Measurements from ENCODE around the gene CBLN3.

The CBLN3 gene

GRCh38 chr14:24435998-24436354 lies 6.5 kb upstream of the CBLN3 start (continued):
- TF ChIP-seq ZNF391 (tag by site-specific recombination; IDR thresholded peaks at IDR 0.05; ENCODE audit: borderline replicate concordance, low read depth) (no peak), ZNF639 (tag by site-specific recombination; IDR thresholded peaks at IDR 0.05) (no peak), ZNF426 (tag by site-specific recombination; IDR thresholded peaks at IDR 0.05) (no peak), ZNF175 (tag by site-specific recombination; IDR thresholded peaks at IDR 0.05) (no peak), MZF1 (tag by site-specific recombination; IDR thresholded peaks at IDR 0.05; ENCODE audit: borderline replicate concordance) (no peak), TRIM28 (IDR thresholded peaks at IDR 0.05; ENCODE audit: borderline replicate concordance, low read length) (no peak)

- no peak for TF ChIP-seq ZNF629 (tag by site-specific recombination; IDR thresholded peaks at IDR 0.05)
- TF ChIP-seq ZNF792 (tag by site-specific recombination; IDR thresholded peaks at IDR 0.05) = no peak
- no peak for TF ChIP-seq ZNF18 (tag by site-specific recombination; IDR thresholded peaks at IDR 0.05)
- no peak for TF ChIP-seq ZBTB21 (tag by site-specific recombination; IDR thresholded peaks at IDR 0.05)
- TF ChIP-seq ZBTB11 (tag by site-specific recombination; conservative IDR thresholded peaks at IDR 0.05; ENCODE audit: low read depth) = no peak
- no peak for TF ChIP-seq ZBTB48 (tag by site-specific recombination; IDR thresholded peaks at IDR 0.05)
- no peak for TF ChIP-seq BCL11B (tag by site-specific recombination; IDR thresholded peaks at IDR 0.05; ENCODE audit: low read depth)
- no peak overlapping the region for H3K27ac ChIP-seq (ENCODE audit: extremely low read depth, low read depth, low read length)
- no peaks in the 10 kb centered on the region for H3K9me3 ChIP-seq (ENCODE audit: control insufficient read depth, insufficient read depth, low read depth, low read length)
- H3K36me3 ChIP-seq (ENCODE audit: control insufficient read depth in 2 of 2, insufficient read depth in 1 of 2, low read length in 2 of 2) = peaks cover 5 to 88% of the 10 kb centered on the region in 2 experiments
- POLR2A ChIA-PET = interaction anchor here (0.9 to 2.9 kb wide), 9 partner anchors 12 to 247 kb away, joined by 3 to 11 read pairs (median 4); partner anchors contain the start of genes IPO4, MDP1 and TINF2
- CTCF ChIA-PET = interaction anchor here (0.7 to 13.9 kb wide), 14 partner anchors 11 to 377 kb away, joined by 3 to 468 read pairs (median 6); partner anchors contain the start of genes ADCY4, CIDEB, EMC9 and TINF2
- no peaks in the 10 kb centered on the region; the same call in 1 of the 2 replicates for H3K4me1 ChIP-seq (ENCODE audit: control insufficient read depth, insufficient read depth, low read length)
- no peak overlapping the region for H3K4me3 ChIP-seq (ENCODE audit: low read depth, low read length)
Observed at GRCh38 chr14:24435192-24435810, 5.8 kb upstream of the CBLN3 start.

GRCh38 chr14:24434676-24435075 lies 5.2 kb upstream of the CBLN3 start:
- Histone ChIP-seq H3K27ac (ENCODE audit: extremely low read depth, low read depth, low read length) (no peak overlapping the region), H3K36me3 (ENCODE audit: control insufficient read depth in 2 of 2, insufficient read depth in 1 of 2, low read length in 2 of 2) (peaks cover 3 to 82% of the 10 kb centered on the region in 2 experiments), H3K4me3 (ENCODE audit: low read depth, low read length) (no peak overlapping the region), H3K4me1 (ENCODE audit: control insufficient read depth, insufficient read depth, low read length) (no peaks in the 10 kb centered on the region; the same call in 1 of the 2 replicates), H3K9me3 (ENCODE audit: control insufficient read depth, insufficient read depth, low read depth, low read length) (no peaks in the 10 kb centered on the region)
- ChIA-PET CTCF (interaction anchor here (1.0 to 13.9 kb wide), 4 partner anchors 64 to 192 kb away, joined by 3 to 468 read pairs (median 61); partner anchors contain the start of genes ADCY4 and TINF2), POLR2A (interaction anchor here (1.2 to 2.9 kb wide), 3 partner anchors 11 to 219 kb away, joined by 3 to 10 read pairs (median 3); partner anchors contain the start of gene MDP1)
- TF ChIP-seq KLF1 (tag by site-specific recombination; IDR thresholded peaks at IDR 0.05) (no peak), ZNF133 (tag by site-specific recombination; IDR thresholded peaks at IDR 0.05) (no peak), ZBTB11 (tag by site-specific recombination; conservative IDR thresholded peaks at IDR 0.05; ENCODE audit: low read depth) (no peak), OSR2 (tag by site-specific recombination; IDR thresholded peaks at IDR 0.05) (no peak), BCL6B (tag by site-specific recombination; IDR thresholded peaks at IDR 0.05) (no peak), ZNF514 (tag by site-specific recombination; IDR thresholded peaks at IDR 0.05) (no peak), ZNF132 (tag by site-specific recombination; IDR thresholded peaks at IDR 0.05; ENCODE audit: borderline replicate concordance) (no peak), BCL11B (tag by site-specific recombination; IDR thresholded peaks at IDR 0.05; ENCODE audit: low read depth) (no peak), ZNF596 (tag by site-specific recombination; IDR thresholded peaks at IDR 0.05) (no peak), ZNF350 (tag by site-specific recombination; IDR thresholded peaks at IDR 0.05) (no peak)
